NOMO-1 treated with DMSO at 0.1 percent for 48 hours (cell line): ENCODE measurements around the gene EXOSC6.
"Not testable (repeated sequence)": the region's sequence is repeated elsewhere in the genome, so short reads cannot be mapped to it uniquely, and the experiment has no call there.

Experiments used
- DNase-seq: peaks from one replicate; lab custom pipeline; 2025; ENCODE audit not compliant: unreplicated experiment; lab: John Stamatoyannopoulos, UW

The EXOSC6 gene

GRCh38 chr16:70199170-70199569 lies 52.6 kb downstream of the EXOSC6 start:
- not testable (repeated sequence) for DNase-seq

GRCh38 chr16:70198666-70199065 lies 53.1 kb downstream of the EXOSC6 start:
- DNase-seq: not testable (repeated sequence)

GRCh38 chr16:70198230-70198629 lies 53.5 kb downstream of the EXOSC6 start:
- not testable (repeated sequence) for DNase-seq

GRCh38 chr16:70197611-70198010 lies 54.1 kb downstream of the EXOSC6 start:
- DNase-seq: not testable (repeated sequence)
